ENCODE measurements around the gene NDUFB6.

DNA sequence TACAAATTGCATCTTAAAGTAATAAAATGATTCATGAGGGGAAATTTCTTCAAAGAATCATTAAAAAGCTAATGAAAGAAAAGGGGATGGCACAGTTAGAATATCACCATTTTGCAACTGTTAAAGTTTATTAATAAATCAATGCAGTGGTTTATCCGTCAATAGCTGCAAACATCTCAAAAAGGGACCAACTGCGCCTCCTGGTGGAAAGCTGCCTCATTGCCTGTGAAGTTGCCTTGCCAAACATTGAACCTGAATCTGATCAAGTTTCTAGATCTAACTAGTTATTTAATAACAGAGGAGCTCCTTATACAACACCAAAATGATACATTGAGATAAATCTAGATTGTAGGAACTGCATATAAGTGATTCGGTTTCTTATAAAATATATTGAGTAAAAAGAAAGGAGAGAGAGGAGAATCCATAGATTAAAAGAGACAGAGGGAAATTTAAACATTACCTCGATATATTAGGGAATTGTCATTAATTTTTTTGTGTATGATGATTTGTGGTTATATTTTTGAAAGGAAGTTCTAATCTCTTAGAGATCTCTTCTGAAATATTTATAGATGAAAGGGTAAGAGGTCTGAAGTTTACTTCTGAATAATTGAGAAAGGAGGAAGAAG lies 6.9 kb upstream of the NDUFB6 start:
- TF ChIP-seq, protein P1, sequence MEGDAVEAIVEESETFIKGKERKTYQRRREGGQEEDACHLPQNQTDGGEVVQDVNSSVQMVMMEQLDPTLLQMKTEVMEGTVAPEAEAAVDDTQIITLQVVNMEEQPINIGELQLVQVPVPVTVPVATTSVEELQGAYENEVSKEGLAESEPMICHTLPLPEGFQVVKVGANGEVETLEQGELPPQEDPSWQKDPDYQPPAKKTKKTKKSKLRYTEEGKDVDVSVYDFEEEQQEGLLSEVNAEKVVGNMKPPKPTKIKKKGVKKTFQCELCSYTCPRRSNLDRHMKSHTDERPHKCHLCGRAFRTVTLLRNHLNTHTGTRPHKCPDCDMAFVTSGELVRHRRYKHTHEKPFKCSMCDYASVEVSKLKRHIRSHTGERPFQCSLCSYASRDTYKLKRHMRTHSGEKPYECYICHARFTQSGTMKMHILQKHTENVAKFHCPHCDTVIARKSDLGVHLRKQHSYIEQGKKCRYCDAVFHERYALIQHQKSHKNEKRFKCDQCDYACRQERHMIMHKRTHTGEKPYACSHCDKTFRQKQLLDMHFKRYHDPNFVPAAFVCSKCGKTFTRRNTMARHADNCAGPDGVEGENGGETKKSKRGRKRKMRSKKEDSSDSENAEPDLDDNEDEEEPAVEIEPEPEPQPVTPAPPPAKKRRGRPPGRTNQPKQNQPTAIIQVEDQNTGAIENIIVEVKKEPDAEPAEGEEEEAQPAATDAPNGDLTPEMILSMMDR (IDR thresholded peaks at IDR 0.05 in 4 of 5, conservative IDR thresholded peaks at IDR 0.05 in 1 of 5) = peak; percentile 67 to 91 (median 80)
- no peak for TF ChIP-seq POLR2A (IDR thresholded peaks at IDR 0.05)

All from gastrocnemius medialis (tissue), 4 donors.